Fibroblast of the conjunctiva (primary cell): ENCODE data around the gene CERK.

Experiments
- DNase-seq: peaks from one replicate; pipeline ENCODE4 v3.0.0-alpha.2; 2010; ENCODE audit warnings: low read depth

The CERK gene

DNA sequence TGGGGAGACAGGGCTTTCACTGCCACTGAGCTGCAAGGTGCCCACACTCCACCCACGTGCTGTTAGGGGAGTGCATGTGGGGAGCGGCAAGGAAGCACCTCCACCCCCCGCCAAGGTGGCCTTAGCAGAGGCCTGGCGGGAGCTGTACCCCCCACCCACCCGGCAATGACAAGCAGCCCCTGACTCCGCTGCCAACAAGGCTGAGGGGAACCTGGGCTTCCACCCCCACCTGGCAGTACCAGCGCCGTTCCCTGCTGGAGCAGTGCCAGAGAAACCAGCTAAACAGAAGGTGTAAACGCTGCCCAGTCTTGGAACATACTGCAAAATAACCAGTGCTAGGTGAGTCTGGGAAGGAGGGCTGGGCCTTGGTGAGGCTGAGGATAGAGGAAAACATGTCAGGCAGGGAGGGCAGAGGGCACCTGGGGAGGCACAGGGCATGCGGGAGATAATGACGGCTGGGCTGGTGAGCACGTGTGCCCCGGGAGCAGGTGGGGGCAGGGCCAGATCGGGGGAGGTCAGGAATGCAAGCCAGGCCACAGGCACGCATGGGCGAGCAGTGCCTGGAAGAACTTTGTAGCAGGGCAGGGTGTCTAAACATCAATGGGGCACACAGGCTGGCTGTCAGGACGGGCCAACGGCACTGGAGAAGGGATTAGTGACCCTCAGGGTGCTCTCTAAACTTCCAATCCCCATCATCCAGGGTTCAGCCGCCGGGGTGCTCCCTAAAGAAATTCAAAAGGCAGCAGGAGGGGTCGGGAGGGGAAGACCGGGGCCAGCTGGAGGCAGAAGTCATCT is 6.6 kb downstream of the CERK start:
- no peak for DNase-seq

DNA sequence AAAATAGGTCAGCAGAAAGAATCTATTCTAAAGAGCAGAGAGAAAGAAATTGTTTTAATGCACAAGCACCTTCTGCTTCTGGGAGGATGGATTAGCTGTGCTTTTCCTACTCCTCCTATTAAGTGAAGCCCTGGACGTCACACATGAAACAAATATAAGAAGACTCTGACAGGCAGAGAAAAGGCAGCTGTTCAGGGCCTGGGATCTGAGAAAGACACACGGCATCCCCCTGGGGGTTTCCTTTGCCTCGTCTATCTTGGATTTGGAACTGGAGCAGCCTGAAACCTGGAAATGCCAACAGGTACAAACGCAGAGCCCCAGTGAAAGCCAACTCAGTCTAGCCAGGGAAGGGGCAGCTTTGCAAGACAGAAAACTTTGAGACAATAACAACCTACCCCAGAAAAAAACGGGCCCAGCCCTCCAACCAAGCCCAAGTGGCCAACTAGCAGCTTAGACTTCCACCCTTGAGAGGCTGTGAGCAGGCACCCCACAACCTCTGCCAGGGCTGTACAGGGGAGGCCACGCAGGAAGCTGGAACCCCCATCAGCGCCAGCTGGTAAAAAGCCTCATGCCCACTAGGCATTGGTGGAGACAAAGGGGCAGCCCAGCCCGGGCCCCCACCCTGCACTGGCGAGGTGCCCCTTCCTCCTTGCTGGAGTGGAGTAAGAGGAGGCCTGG is 7.3 kb downstream of the CERK start:
- no peak for DNase-seq

DNA sequence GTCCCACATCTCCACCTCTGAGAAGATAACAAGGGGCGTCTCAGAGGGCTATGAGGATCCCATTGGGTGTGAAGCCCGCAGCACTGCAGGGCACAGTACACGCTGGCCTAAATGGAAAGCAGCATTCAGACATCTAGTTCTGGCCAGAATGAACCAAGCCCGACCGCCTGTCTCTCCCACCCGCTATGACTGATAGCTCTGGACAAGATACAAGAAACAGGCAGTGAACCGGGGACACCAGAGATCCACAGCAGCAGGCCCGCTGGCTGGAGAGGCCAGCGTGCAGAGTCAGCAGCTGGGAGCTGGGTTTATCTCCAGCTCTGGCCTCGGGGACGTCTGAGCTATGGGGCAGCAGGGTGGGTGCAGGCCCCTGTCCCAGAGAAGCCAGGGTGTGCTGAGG is 9.6 kb downstream of the CERK start:
- DNase-seq: no peak

DNA sequence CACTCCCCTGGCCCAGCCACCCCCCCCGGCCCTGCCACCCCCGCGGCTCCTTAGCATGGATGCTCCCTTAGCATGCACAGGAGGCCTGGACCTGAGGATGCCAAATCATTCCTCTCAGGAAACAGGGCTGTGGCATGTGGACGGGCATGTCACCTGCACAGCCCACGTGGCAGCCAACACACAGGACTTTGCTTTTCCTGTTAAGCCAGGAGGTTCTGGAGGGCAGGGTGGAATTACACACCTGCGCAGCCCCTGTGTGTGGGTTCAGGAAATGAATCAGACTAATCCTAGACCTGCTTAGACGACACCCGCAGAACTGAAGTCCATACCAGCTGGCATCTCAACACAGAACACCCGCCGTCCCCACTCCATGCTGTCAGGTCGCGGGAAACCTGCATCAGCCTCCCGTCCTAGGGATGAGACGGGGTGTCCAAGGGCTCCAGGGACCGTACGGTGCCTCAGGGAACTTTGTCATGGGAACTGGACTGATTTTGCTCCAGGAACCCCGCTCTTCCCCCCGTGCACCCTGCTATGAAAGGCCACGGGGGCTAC is 10.2 kb downstream of the CERK start:
- DNase-seq: no peak

DNA sequence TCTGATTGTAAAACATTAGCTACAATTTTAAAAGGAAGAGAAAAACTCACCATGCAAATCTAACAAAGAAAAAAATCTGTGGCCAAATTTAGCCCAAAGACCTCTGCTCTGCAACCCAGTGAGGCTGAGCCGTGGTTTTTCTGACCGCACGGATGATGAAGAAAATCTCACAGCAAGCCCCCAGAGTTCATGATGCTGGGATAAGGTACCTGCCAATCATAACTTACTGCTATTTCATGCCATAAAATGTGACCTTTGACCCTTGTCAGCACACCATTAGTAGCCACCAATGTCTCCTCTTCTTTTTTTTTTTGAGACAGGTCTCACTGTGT is 11.1 kb downstream of the CERK start:
- DNase-seq: no peak

DNA sequence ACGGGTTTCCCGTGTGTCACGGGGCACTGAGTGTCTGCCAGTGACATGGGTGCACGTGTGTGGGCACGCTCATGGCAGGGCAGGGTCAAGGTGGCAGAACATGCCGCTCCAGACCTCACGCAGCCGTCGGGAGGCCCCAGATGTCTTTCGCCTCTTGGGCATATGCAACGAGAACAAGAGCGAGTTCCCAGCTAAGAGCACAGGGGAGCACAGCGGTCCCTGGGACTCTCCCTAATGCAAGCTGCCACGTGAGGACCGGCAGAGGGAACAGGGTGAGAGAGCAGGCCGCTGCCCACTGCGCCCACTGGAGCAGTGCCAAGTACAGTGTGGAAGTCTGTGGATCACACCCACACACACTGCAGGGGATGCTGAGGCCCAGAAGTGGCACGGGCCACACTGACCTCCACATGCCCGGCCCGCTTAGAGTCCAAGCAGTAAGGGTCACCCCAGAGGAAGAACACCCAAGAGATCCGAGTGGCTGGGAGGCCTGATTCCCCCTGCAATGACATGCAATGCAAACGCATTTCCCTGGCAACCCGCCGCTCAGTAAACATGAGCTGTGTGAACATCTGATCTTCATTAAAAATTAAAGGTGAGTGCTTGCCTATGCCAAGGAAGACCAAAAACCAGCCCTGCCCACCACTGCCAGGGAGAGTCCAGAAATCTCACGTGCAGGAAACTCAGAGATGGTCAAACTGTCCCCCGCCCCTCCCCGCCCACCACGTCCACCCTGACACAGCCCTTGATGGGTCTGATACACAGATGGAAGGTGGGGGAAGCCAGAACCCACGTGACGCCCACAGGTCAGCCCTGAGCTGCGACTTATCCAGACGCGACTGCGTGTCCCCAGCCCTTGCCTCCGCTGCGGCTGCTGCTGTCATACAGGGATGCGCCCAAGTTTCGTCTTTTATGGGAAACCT is 11.7 kb downstream of the CERK start:
- DNase-seq: peak; percentile 61

DNA sequence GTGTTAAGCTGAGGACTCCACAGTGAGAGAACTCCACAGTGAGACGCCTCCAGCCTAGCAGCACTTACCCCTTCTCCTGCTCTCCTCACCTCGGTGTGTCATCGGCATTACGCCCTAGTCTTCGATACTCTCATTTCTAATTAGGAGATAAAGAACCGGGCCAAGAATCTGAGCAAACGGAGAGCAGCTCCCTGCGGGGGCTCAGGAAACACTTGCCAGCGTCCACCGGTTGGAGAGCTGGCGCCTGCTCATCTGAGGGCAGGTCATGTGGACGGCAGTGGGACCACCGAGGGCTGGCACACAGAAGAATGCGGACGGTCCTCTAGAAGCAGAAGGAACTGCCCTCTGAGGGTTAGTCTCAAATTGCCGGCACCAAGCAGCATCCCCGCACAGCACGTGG is 13.0 kb downstream of the CERK start:
- no peak for DNase-seq

DNA sequence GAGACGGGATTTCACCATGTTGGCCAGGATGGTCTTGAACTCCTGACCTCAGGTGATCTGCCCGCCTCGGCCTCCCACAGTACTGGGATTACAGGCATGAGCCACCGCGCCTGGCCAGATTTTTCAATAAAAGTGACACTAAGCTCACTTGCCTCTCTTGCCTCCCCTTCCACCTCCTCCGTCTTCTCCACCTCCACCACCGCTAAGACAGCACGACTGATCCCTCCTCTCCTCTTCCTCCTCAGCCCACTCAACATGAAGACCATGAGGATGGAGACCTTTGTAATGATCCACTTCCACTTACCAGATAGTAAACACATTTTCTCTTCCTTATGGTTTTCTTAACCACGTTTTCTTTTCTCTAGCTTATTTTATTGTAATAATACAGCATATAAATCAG is 14.2 kb downstream of the CERK start:
- no peak for DNase-seq

DNA sequence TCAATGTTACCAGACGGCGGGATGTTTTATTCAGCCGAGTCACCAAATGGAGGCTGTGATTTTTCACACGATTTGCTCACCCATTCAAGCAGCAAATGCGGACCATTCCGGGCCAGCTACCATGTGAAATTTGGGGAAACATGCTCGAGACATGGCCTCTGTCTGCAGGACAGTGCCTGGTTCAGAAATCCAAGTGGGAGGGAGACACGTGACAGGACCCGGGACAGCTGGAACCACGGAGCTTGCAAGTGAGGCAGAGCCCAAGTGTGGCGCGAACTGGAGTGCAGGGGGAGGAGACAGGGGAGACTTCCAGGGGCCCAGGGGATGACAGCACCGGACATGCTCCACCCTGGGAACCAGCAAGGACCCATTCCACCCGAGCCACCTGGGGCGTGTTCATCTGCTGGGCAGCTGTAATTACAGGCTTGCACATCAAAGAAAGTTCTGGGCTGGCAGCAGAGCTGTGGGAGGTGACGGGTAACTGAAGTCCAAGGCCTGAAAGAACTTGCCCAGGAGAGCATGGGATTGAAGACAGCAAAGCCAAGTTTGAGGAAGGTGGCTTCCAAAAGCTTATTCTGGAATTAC is 16.5 kb downstream of the CERK start:
- no peak for DNase-seq

DNA sequence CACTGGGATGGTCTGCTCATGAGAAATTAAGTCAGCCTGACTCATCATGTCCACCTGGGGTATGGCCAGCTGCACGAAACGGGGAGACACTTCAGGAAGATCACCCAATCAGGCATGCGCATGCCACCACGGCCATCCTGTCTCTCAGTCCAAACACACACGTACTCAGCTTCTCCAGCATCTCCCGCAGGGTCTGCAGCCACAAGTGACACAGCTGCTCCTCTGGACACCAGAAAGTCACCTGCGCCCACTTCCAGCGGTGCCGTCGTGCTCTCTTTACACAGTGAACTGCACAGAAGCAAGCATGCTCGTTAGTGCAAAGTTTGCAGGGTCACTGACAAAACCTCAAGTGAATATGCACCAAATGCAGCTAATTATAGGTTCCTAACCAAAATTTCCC is 18.1 kb downstream of the CERK start:
- no peak for DNase-seq

DNA sequence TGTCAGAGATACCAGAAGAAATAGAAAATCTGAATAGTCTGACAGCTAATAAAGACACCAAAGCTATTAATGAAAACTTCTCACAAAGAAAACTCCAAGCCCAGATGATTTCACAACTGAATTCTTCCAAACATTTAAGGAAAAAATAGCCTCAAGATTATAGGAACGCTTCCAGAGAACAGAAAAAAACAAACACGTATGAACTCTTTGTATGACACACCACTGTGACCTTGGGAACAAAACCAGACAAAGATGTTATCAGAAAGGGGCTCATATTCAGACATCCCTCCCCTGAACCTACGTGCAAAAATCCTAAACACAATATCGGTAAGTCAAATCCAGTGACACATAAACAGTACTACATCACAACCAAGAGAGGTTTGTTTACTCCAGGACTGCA is 23.5 kb downstream of the CERK start:
- no peak for DNase-seq

DNA sequence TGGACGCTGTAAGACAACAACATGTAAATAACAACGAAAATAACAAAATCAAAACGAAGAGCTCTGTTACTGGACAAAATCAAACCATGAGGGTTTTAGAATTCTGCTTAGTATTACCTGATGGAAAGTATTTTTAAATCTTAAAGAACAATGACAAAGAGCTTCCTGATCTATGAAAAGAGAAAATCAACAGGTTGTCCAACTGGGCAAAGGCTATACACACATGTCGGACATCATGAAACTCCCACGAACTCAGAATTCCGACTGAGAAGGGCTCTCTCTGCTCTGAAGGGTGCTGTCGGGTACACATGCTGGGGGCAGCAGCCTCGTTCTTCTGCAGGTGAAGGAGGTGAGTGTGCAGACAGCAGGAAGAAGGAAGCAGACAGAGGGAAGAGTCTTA is 25.8 kb downstream of the CERK start:
- no peak for DNase-seq

DNA sequence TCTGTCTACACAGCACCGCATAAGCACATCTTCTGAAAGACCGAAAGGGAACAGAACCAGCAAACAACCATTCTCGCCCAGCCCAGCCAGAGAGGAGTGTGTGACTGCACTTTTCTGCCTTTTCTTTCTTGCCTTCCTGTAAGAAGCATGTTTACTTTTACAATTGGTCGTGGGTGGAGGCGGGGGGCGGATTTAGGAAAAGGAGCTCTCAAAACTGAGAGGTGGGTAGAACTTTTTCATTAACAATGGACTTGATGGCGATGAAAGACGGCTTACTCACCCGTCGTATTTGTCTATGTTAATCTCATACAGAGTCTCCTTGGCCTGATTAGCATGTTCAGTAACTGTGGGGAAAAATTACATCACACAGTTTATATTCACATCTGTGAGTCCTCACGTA is 27.2 kb downstream of the CERK start:
- no peak for DNase-seq

DNA sequence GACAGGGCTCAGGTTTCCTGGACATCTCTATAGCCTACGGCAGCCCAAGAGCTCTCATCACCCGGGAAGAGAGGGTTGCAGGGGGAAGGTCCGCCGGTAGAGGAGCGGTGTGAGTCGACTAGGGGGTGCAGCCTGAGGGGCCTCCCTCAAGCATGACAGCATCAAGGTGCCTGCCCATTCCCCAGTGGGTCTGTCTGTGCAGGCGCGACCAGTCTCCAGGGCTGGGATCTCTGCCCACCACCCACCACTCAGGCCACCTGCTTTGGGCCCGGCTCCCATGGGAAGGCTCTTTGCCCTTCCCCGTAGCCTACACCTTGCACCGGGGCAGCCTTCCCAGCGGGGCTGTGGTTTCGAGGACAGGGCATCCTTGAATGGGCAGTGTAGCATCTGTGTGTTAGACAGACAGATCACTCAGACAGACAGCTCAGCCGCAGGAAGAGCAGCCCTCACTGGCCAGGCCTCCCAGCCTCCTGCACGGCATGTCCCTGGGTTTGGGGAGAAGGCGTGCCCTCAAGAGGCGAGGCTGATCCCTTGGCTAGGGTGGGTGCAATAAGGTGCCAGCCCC is 29.2 kb downstream of the CERK start:
- no peak for DNase-seq

DNA sequence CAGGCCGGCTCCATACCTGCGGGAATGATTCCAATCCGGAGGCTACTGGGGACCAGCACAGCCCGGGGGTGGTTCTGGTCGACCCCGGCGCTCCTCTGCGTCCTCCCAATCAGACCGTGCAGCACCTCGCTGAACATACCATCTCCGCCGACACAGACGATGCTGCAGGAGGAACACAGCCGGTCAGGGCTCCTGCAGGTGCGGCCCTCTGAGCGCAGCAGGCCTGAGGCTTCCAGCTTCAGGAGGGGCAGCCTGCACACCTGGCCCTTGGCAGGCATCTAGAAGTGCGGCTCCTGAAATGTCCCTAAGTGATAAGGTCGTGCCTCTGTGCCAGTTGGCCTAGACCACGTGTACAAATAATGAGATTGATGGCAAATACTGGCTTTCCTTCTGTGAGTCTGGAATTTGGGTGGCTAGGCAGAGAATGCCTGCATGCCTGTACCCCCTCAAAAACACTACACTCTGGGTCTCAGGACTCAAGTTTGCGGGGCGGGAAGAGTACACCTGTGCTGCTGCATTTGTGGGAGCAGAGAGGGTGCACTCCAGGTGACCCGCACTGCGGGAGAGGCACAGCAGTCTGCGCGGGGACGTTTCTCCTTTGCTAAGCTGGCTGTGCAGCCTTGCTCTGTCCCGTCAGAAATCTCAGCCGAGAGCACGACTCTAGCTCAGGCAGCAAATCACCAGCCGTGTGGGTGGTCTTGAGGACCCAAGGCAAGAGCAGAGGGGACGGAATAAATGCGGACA is 30.1 kb downstream of the CERK start:
- no peak for DNase-seq

DNA sequence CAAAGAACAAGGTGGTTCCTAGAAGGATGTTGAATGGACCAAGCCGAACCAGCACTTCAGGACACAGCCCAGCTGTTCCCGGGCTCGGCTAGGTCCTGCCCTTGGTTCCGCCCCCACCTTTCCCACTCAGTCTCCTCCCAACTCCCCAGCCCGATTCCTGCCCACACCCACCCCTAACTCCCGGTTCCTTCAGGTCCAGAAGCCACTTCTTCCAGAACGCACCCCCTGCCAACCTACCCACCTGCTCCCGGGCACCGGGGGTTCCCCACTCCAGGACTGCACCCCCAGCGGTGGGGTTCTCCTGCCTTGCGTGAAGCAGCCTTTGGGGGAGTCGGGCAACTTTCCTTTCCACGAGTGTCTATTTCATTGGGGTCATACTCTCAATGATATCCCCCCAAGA is 30.7 kb downstream of the CERK start:
- no peak for DNase-seq

DNA sequence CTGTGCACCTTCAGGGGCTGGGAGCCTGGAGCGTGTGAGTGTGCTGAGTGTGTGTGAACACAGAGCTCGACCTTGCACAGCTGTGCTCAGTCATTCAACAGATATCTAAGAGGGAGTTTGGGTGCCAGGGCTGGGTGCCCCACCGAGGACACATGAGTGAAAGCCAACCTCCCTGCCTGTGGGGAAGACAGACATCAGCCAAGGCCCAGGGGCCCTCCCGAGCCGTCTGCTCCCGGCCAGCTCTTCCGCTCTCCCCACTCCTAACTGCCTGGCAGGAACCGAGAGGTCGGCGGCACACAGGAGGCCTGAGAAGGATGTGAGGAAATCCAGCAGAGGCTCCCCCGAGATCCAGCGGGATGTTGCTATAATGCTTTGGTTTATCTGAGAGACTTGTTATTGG is 32.0 kb downstream of the CERK start:
- DNase-seq: no peak

DNA sequence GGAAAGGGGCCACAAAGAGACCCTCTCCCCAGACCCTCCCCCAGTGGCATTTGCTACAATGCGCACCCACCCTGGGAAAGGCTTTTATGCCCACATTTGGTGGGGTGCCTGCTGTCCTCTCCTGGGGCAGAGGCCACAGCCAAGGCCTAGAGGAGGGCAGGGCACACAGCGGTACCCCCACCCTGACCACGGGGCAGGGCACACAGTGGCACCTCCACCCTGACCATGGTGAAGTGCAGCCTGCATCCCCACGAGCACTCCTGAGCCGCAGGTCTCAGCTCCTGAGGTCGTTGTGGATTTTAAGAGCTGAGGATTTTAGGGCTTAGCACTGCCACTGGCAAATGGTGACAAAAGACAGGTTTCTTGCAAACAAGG is 34.1 kb downstream of the CERK start:
- no peak for DNase-seq

DNA sequence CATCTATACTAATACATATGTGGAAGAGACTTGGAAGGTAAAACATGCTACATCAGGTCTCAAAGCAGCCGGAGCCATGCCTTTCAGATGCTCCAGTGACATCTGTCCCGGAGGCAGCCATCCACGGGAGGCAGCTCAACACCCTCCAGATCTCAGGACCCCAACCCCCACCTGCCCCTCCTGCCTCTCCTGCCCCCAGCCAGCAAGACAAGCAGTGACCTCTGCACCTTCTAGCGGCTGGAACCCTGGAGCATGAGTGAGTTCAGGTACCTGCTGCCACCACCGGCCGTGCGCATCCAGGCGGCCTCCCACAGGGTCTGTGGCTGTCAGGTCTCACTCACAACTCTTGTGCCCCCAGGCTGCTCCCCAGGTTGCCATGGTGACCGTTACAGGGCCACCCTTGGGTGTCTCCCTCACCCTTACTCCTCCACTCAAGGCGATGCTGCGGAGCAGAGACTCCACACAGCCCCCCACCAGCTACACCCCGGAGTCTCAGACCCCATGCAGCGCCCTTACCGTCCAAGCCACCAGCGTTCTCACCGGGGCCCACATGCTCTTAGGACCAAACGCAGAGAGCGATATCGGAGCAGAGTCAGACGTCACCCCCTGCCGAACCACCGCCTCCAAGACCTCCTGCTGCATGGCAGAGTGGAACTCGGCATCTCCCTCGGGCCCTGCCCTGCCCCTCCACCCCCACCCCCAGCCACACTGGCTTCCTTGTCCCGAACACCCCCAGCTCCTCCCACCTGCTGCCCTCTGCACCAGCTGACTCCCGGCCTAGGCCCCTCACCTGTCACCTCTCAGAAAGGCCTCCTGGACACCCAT is 34.7 kb downstream of the CERK start:
- no peak for DNase-seq

DNA sequence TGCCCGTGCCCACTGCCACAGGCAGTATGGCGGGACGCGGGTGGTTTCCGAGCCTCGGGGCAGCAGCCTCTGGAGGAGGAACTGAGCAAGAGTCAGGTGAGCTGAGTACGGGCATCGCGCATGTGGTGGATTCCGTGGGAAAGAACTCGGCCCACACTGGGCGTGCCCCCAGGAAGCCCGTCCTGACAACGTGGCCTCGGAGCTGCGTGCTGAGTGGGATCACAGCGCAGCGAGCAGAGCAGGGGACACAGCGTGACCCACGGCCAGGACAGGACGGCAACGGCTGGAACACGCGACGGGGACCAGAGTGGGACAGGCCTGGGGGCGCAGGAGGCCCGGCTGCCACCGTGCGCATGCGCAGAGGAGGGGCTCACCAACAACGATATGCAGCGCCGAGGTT is 36.8 kb downstream of the CERK start:
- DNase-seq: no peak
